Measurements from ENCODE around the gene ZNF445.
"Not testable (repeated sequence)": the region's sequence is repeated elsewhere in the genome, so short reads cannot be mapped to it uniquely, and the experiment has no call there.

The ZNF445 gene

GRCh38 chr3:44478606-44479094, 1.2 kb upstream of the ZNF445 start:
- no CpG with 5 or more reads among the region's 2 CpGs for WGBS (ENCODE audit: insufficient coverage, insufficient read length)

GRCh38 chr3:44478055-44478468, 592 bp upstream of the ZNF445 start:
- Histone ChIP-seq H3K4me3 (ENCODE audit: low read length) (peak overlapping the region; percentile 70; the same call in 1 of the 2 replicates), H3K27me3 (ENCODE audit: control insufficient read depth, insufficient read depth, low read length) (no peaks in the 10 kb centered on the region), H3K4me1 (ENCODE audit: control insufficient read depth, insufficient read depth, low read length) (no peaks in the 10 kb centered on the region), H3K27ac (ENCODE audit: low read length) (no peak overlapping the region), H3K9me3 (ENCODE audit: control insufficient read depth, insufficient read depth, low read length) (no peaks in the 10 kb centered on the region), H3K36me3 (ENCODE audit: control insufficient read depth, insufficient read depth, low read length) (no peaks in the 10 kb centered on the region)
- no CpG with 5 or more reads among the region's 4 CpGs for WGBS (ENCODE audit: insufficient coverage, insufficient read length)
- no peak for DNase-seq (ENCODE audit: low read depth, low spot score)

More at GRCh38 chr3:44478606-44479094, 1.2 kb upstream of the ZNF445 start:
- Histone ChIP-seq H3K9me3 (ENCODE audit: control insufficient read depth, insufficient read depth, low read length) (no peaks in the 10 kb centered on the region), H3K36me3 (ENCODE audit: control insufficient read depth, insufficient read depth, low read length) (no peaks in the 10 kb centered on the region), H3K4me1 (ENCODE audit: control insufficient read depth, insufficient read depth, low read length) (no peaks in the 10 kb centered on the region), H3K27me3 (ENCODE audit: control insufficient read depth, insufficient read depth, low read length) (no peaks in the 10 kb centered on the region), H3K27ac (ENCODE audit: low read length) (no peak overlapping the region), H3K4me3 (ENCODE audit: low read length) (no peak overlapping the region)
- no peak for DNase-seq (ENCODE audit: low read depth, low spot score)

- Histone ChIP-seq H3K27ac (ENCODE audit: low read length) (no peak overlapping the region), H3K4me3 (ENCODE audit: low read length) (peak overlapping the region; percentile 70; the same call in 1 of the 2 replicates), H3K9me3 (ENCODE audit: control insufficient read depth, insufficient read depth, low read length) (no peaks in the 10 kb centered on the region), H3K27me3 (ENCODE audit: control insufficient read depth, insufficient read depth, low read length) (no peaks in the 10 kb centered on the region), H3K36me3 (ENCODE audit: control insufficient read depth, insufficient read depth, low read length) (no peaks in the 10 kb centered on the region), H3K4me1 (ENCODE audit: control insufficient read depth, insufficient read depth, low read length) (no peaks in the 10 kb centered on the region)
- no peak for DNase-seq (ENCODE audit: low read depth, low spot score)
- WGBS (ENCODE audit: insufficient coverage, insufficient read length): no CpG with 5 or more reads among the region's 5 CpGs
Observed at GRCh38 chr3:44476963-44477311, 533 bp downstream of the ZNF445 start.

GRCh38 chr3:44476181-44476611, 1.3 kb downstream of the ZNF445 start:
- Histone ChIP-seq H3K27me3 (ENCODE audit: control insufficient read depth, insufficient read depth, low read length) (no peaks in the 10 kb centered on the region), H3K4me1 (ENCODE audit: control insufficient read depth, insufficient read depth, low read length) (no peaks in the 10 kb centered on the region), H3K4me3 (ENCODE audit: low read length) (no peak overlapping the region), H3K9me3 (ENCODE audit: control insufficient read depth, insufficient read depth, low read length) (no peaks in the 10 kb centered on the region), H3K27ac (ENCODE audit: low read length) (no peak overlapping the region), H3K36me3 (ENCODE audit: control insufficient read depth, insufficient read depth, low read length) (no peaks in the 10 kb centered on the region)
- DNase-seq (ENCODE audit: low read depth, low spot score): no peak
- no CpG with 5 or more reads among the region's 6 CpGs for WGBS (ENCODE audit: insufficient coverage, insufficient read length)

- H3K27ac ChIP-seq (ENCODE audit: low read length); H3K4me3 ChIP-seq (ENCODE audit: low read length); H3K27me3 ChIP-seq (ENCODE audit: control insufficient read depth, insufficient read depth, low read length); H3K9me3 ChIP-seq (ENCODE audit: control insufficient read depth, insufficient read depth, low read length); DNase-seq (ENCODE audit: low read depth, low spot score); H3K36me3 ChIP-seq (ENCODE audit: control insufficient read depth, insufficient read depth, low read length); H3K4me1 ChIP-seq (ENCODE audit: control insufficient read depth, insufficient read depth, low read length): not testable (repeated sequence)
- WGBS (ENCODE audit: insufficient coverage, insufficient read length): no CpG with 5 or more reads among the region's 10 CpGs
Observed at GRCh38 chr3:44474886-44475285, 2.6 kb downstream of the ZNF445 start.

GRCh38 chr3:44470430-44470829, 7.0 kb downstream of the ZNF445 start:
- no peaks in the 10 kb centered on the region for H3K9me3 ChIP-seq (ENCODE audit: control insufficient read depth, insufficient read depth, low read length)
- H3K4me1 ChIP-seq (ENCODE audit: control insufficient read depth, insufficient read depth, low read length): no peaks in the 10 kb centered on the region; the same call in 1 of the 2 replicates
- DNase-seq (ENCODE audit: low read depth, low spot score): no peak
- H3K4me3 ChIP-seq (ENCODE audit: low read length): no peak overlapping the region
- no peaks in the 10 kb centered on the region for H3K36me3 ChIP-seq (ENCODE audit: control insufficient read depth, insufficient read depth, low read length)
- H3K27me3 ChIP-seq (ENCODE audit: control insufficient read depth, insufficient read depth, low read length): no peaks in the 10 kb centered on the region
- no peak overlapping the region for H3K27ac ChIP-seq (ENCODE audit: low read length)
- no CpG with 5 or more reads among the region's 1 CpG for WGBS (ENCODE audit: insufficient coverage, insufficient read length)

- no peak overlapping the region for H3K27ac ChIP-seq (ENCODE audit: low read length)
- no peaks in the 10 kb centered on the region for H3K9me3 ChIP-seq (ENCODE audit: control insufficient read depth, insufficient read depth, low read length)
- H3K36me3 ChIP-seq (ENCODE audit: control insufficient read depth, insufficient read depth, low read length): no peaks in the 10 kb centered on the region
- H3K4me3 ChIP-seq (ENCODE audit: low read length): no peak overlapping the region
- H3K27me3 ChIP-seq (ENCODE audit: control insufficient read depth, insufficient read depth, low read length): no peaks in the 10 kb centered on the region
- no peak for DNase-seq (ENCODE audit: low read depth, low spot score)
- H3K4me1 ChIP-seq (ENCODE audit: control insufficient read depth, insufficient read depth, low read length): no peaks in the 10 kb centered on the region; the same call in 1 of the 2 replicates
- no CpG with 5 or more reads among the region's 5 CpGs for WGBS (ENCODE audit: insufficient coverage, insufficient read length)
Observed at GRCh38 chr3:44469914-44470313, 7.6 kb downstream of the ZNF445 start.

GRCh38 chr3:44468572-44469520, 8.6 kb downstream of the ZNF445 start:
- Histone ChIP-seq H3K36me3 (ENCODE audit: control insufficient read depth, insufficient read depth, low read length) (no peaks in the 10 kb centered on the region), H3K27ac (ENCODE audit: low read length) (no peak overlapping the region), H3K4me1 (ENCODE audit: control insufficient read depth, insufficient read depth, low read length) (no peaks in the 10 kb centered on the region; the same call in 1 of the 2 replicates), H3K9me3 (ENCODE audit: control insufficient read depth, insufficient read depth, low read length) (no peaks in the 10 kb centered on the region), H3K4me3 (ENCODE audit: low read length) (no peak overlapping the region), H3K27me3 (ENCODE audit: control insufficient read depth, insufficient read depth, low read length) (no peaks in the 10 kb centered on the region)
- DNase-seq (ENCODE audit: low read depth, low spot score): no peak
- WGBS (ENCODE audit: insufficient coverage, insufficient read length): no CpG with 5 or more reads among the region's 10 CpGs

- not testable (repeated sequence) for H3K36me3 ChIP-seq (ENCODE audit: control insufficient read depth, insufficient read depth, low read length); H3K4me1 ChIP-seq (ENCODE audit: control insufficient read depth, insufficient read depth, low read length); H3K4me3 ChIP-seq (ENCODE audit: low read length); H3K27me3 ChIP-seq (ENCODE audit: control insufficient read depth, insufficient read depth, low read length); H3K9me3 ChIP-seq (ENCODE audit: control insufficient read depth, insufficient read depth, low read length); H3K27ac ChIP-seq (ENCODE audit: low read length); DNase-seq (ENCODE audit: low read depth, low spot score)
- WGBS (ENCODE audit: insufficient coverage, insufficient read length): no CpG with 5 or more reads among the region's 2 CpGs
Observed at GRCh38 chr3:44468099-44468537, 9.4 kb downstream of the ZNF445 start.

- WGBS (ENCODE audit: insufficient coverage, insufficient read length): no CpG with 5 or more reads among the region's 1 CpG
- Histone ChIP-seq H3K9me3 (ENCODE audit: control insufficient read depth, insufficient read depth, low read length) (no peaks in the 10 kb centered on the region), H3K36me3 (ENCODE audit: control insufficient read depth, insufficient read depth, low read length) (no peaks in the 10 kb centered on the region), H3K27ac (ENCODE audit: low read length) (no peak overlapping the region), H3K4me1 (ENCODE audit: control insufficient read depth, insufficient read depth, low read length) (no peaks in the 10 kb centered on the region; the same call in 1 of the 2 replicates), H3K27me3 (ENCODE audit: control insufficient read depth, insufficient read depth, low read length) (no peaks in the 10 kb centered on the region), H3K4me3 (ENCODE audit: low read length) (no peak overlapping the region)
- no peak for DNase-seq (ENCODE audit: low read depth, low spot score)
Observed at GRCh38 chr3:44467241-44467640, 10.2 kb downstream of the ZNF445 start.

Data from iPS DF 6.9 (cell line).